K562 (cell line): ENCODE data around the gene RPS27. TPM values are rescaled to one million over a fixed set of nuclear protein-coding genes. Genes with fewer than 3 reads are reported as not detected.

Experiments
- ARNT ChIP-seq, 2 experiments: fragments of 450-650 bp; IDR thresholded peaks; 2 replicates each; pipeline ENCODE4 v1.6.1; 2016; ENCODE audit warnings: mild to moderate bottlenecking in 1 of 2
- ETV6 ChIP-seq, 3 experiments: fragments of 150-350 bp in 1 of 3; sonication (generic) in 1 of 3; formaldehyde crosslinking in 1 of 3; IDR thresholded peaks; 2 replicates each; pipeline versions ENCODE4 v1.6.1 to v1.8.0; 2014 to 2022; ENCODE audit warnings: borderline replicate concordance in 2 of 3, low read depth in 2 of 3, antibody characterized with exemption in 1 of 3, low read length in 1 of 3, mild to moderate bottlenecking in 1 of 3, missing genetic modification reagents in 1 of 3
- FOXJ2 ChIP-seq: fragments of 200-800 bp; sonication (Bioruptor generic); IDR thresholded peaks from 2 replicates; pipeline ENCODE4 v1.6.1; 2016; ENCODE audit warnings: missing genetic modification characterization, missing compliant biosample characterization
- LARP7 ChIP-seq: fragments of 450-650 bp; IDR thresholded peaks from 2 replicates; pipeline ENCODE4 v1.6.1; 2016
- MEF2D ChIP-seq: conservative IDR thresholded peaks from 2 replicates; pipeline ENCODE4 v1.6.1; 2016; ENCODE audit warnings: low read depth, missing genetic modification characterization, missing compliant biosample characterization
- NR4A1 ChIP-seq, 2 experiments: fragments of 250-450 bp in 1 of 2; fragments of 450-650 bp in 1 of 2; sonication (Bioruptor Pico) in 1 of 2; IDR thresholded peaks; 2 replicates each; pipeline versions ENCODE4 v1.4.0 to v1.6.1; 2016 to 2020; ENCODE audit warnings: mild to moderate bottlenecking in 2 of 2, missing compliant biosample characterization in 1 of 2, missing genetic modification characterization in 1 of 2, moderate library complexity in 1 of 2
- PCBP2 ChIP-seq: fragments of 200-400 bp; formaldehyde crosslinking; IDR thresholded peaks from 2 replicates; pipeline ENCODE4 v1.6.1; 2018; ENCODE audit warnings: low read length, low read depth, mild to moderate bottlenecking, moderate library complexity; ENCODE audit not compliant: poor library complexity, severe bottlenecking
- REST ChIP-seq, 2 experiments: fragments of 450-650 bp; formaldehyde crosslinking in 1 of 2; IDR thresholded peaks; 2 replicates each; pipeline versions ENCODE4 v1.4.0 to v1.6.1; 2014 to 2020; ENCODE audit warnings: mild to moderate bottlenecking in 2 of 2, borderline replicate concordance in 1 of 2, low read depth in 1 of 2
- SMAD4 ChIP-seq: fragments of 250-450 bp; sonication (Bioruptor Pico); conservative IDR thresholded peaks from 2 replicates; pipeline ENCODE4 v1.8.0; 2021; ENCODE audit warnings: inconsistent platforms, mild to moderate bottlenecking, moderate library complexity
- TARDBP ChIP-seq: fragments of 450-650 bp; IDR thresholded peaks from 2 replicates; pipeline ENCODE4 v1.6.1; 2016
- XRCC5 ChIP-seq: fragments of 200-400 bp; formaldehyde crosslinking; IDR thresholded peaks from 2 replicates; pipeline ENCODE4 v1.6.1; 2017; ENCODE audit warnings: low read depth, mild to moderate bottlenecking, low read length
- ZBTB17 ChIP-seq: fragments of 450-650 bp; formaldehyde crosslinking; IDR thresholded peaks from 2 replicates; pipeline ENCODE4 v1.4.0; 2020; ENCODE audit warnings: mild to moderate bottlenecking
- ZNF766 ChIP-seq: fragments of 200-800 bp; sonication (Bioruptor generic); conservative IDR thresholded peaks from 2 replicates; pipeline ENCODE4 v1.6.1; 2016; ENCODE audit warnings: missing genetic modification characterization, missing compliant biosample characterization
- polyA plus RNA-seq, 8 experiments: library from polyadenylated mRNA; depleted of rRNA in 4 of 8; stranded (reverse) in 5 of 8; unstranded in 3 of 8; fragments of >200 nt; fragmentation: Nextera tagmentation in 2 of 8; fragmentation: Illumina TruSeq in 1 of 8; extraction: Ambion mirVana in 2 of 8; extraction: Trizol in 1 of 8; gene quantifications; 2 replicates each; pipeline versions ENCODE4 v1.2.1 to v1.2.3, GENCODE V29; 2011 to 2014; ENCODE audit warnings: inconsistent platforms in 1 of 8, missing spikeins in 1 of 8
- total RNA-seq, 7 experiments: library from RNA; depleted of rRNA in 6 of 7; stranded (reverse); fragments of >200 nt in 6 of 7; fragmentation: Illumina TruSeq in 2 of 7; extraction: Trizol in 2 of 7; gene quantifications; 2 replicates each; pipeline versions ENCODE4 v1.2.1 to v1.2.3, GENCODE V29; 2011 to 2021; ENCODE audit warnings: low replicate concordance in 1 of 7
- TF ChIP-seq, protein P1 (sequence below): fragments of 450-650 bp; IDR thresholded peaks from 2 replicates; pipeline ENCODE4 v1.6.1; 2018; ENCODE audit warnings: mild to moderate bottlenecking, low read depth; ENCODE audit not compliant: partially characterized antibody
- TF ChIP-seq, protein P2 (sequence below): fragments of 250-450 bp; sonication (Bioruptor Pico); IDR thresholded peaks from 2 replicates; pipeline ENCODE4 v1.5.1; 2021; ENCODE audit warnings: mild to moderate bottlenecking

RPS27 gene
- total and polyA plus RNA-seq, 9 of the 15 experiments (the other 6 are each of a cell fraction or from before 2014, with no cell fraction given), result 2,091 to 9,377 (median 6,706) TPM

DNA sequence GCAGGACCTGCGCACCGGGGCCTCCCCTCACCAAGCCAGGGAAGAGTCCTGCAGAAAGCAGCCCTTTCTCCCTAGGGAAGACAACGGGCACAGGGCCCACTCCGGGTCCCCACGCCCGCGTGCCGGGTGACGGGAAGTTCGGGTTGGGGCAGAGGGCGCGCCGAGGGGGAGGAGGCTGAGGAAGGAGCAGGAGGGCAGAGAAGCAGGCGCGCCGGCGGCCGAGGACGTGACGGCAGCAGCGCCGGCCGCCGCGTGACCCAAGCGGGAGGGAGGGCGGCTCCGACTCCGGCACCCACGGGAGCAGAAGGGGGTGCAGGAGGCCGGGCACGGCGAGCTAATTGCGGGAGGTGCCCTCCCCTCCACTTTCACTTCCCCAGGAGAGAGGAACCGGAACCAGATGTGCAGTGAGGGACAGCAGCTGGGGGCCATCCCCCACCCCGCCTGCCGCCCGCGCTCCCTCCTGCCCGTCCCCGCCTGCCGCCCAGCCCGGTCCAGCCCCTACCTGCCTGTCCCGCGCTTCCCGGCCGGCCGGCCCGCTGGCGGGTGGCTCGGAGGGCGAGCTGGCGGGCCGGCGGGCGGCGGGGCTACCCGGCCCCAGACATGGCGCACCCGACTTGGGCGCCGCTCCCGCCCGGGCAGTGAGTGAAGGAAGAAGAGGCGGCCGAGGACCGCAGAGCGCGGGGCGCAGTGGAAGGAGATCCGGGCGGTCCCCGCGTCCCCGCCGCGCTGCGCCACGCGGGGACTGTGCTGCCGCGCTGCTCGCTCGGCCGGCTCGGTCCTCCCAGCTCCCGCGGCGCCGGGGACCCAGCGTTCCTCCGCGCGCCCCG lies 44.6 kb upstream of the RPS27 start (continued):
- no peak for TF ChIP-seq ETV6 (IDR thresholded peaks at IDR 0.05; ENCODE audit: borderline replicate concordance in 1 of 2, low read depth in 2 of 2, low read length in 1 of 2)
- no peak for TF ChIP-seq ETV6 (CRISPR knock-in tag; IDR thresholded peaks at IDR 0.05; ENCODE audit: borderline replicate concordance)
- no peak for TF ChIP-seq SMAD4
- TF ChIP-seq FOXJ2 (tag), result no peak
- no peak for TF ChIP-seq REST (IDR thresholded peaks at IDR 0.05; ENCODE audit: borderline replicate concordance)
- peak; percentile 38; the same call in 1 of the 2 replicates for TF ChIP-seq REST (CRISPR knock-in tag; IDR thresholded peaks at IDR 0.05; ENCODE audit: low read depth)
- TF ChIP-seq ZNF766 (CRISPR knock-in tag), result no peak; the same call in 1 of the 2 replicates
- no peak for TF ChIP-seq LARP7
- peak; percentile 56; the same call in 1 of the 2 replicates for TF ChIP-seq NR4A1 (CRISPR knock-in tag; IDR thresholded peaks at IDR 0.05)
- TF ChIP-seq NR4A1 (tag; IDR thresholded peaks at IDR 0.05), result no peak
- no peak for TF ChIP-seq ARNT (IDR thresholded peaks at IDR 0.05)
- TF ChIP-seq, protein P1, sequence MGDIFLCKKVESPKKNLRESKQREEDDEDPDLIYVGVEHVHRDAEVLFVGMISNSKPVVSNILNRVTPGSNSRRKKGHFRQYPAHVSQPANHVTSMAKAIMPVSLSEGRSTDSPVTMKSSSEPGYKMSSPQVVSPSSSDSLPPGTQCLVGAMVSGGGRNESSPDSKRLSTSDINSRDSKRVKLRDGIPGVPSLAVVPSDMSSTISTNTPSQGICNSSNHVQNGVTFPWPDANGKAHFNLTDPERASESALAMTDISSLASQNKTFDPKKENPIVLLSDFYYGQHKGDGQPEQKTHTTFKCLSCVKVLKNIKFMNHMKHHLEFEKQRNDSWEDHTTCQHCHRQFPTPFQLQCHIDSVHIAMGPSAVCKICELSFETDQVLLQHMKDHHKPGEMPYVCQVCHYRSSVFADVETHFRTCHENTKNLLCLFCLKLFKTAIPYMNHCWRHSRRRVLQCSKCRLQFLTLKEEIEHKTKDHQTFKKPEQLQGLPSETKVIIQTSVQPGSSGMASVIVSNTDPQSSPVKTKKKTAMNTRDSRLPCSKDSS, result no peak
- TF ChIP-seq PCBP2, result no peak
- TF ChIP-seq XRCC5, result no peak
- no peak for TF ChIP-seq TARDBP
- TF ChIP-seq ZBTB17, result no peak
- TF ChIP-seq, protein P2, sequence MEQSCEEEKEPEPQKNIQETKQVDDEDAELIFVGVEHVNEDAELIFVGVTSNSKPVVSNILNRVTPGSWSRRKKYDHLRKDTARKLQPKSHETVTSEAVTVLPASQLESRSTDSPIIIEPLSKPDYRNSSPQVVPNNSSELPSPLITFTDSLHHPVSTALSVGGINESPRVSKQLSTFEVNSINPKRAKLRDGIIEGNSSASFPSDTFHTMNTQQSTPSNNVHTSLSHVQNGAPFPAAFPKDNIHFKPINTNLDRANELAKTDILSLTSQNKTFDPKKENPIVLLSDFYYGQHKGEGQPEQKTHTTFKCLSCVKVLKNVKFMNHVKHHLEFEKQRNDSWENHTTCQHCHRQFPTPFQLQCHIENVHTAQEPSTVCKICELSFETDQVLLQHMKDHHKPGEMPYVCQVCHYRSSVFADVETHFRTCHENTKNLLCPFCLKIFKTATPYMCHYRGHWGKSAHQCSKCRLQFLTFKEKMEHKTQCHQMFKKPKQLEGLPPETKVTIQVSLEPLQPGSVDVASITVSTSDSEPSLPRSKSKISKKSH, result no peak
- no peak for TF ChIP-seq MEF2D (tag)
